ENCODE measurements around the gene CALCOCO1. TPM values are rescaled to one million over a fixed set of nuclear protein-coding genes. Genes with fewer than 3 reads are reported as not detected.

CALCOCO1 gene
- total RNA-seq, 4 donors from 2014 or later = 158 to 385 (median 239) TPM

DNA sequence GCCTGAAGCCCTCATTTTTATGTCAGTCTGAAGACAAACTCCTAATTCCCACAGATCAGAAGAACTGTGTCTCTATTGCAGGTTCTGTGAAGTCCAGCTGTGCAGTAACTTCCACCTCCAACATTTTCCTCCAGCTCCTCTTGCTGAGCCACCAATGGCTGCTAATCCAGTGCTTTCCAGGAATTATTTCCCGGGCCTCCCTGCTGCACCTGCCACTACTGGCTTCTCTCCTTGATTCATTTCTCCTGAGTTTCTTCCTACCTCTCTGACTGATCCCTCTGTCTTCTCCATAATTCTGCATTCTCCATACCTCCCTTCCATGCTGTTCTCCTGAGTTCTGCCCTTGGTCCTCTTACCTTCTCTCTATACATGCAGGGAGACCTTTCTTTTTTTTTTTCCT lies 21.2 kb downstream of the CALCOCO1 start:
- in situ Hi-C loops (cut with MboI; ENCODE audit: low sequenced_read_pairs in 4 of 4) = no loop called here
- TF ChIP-seq, protein P1, sequence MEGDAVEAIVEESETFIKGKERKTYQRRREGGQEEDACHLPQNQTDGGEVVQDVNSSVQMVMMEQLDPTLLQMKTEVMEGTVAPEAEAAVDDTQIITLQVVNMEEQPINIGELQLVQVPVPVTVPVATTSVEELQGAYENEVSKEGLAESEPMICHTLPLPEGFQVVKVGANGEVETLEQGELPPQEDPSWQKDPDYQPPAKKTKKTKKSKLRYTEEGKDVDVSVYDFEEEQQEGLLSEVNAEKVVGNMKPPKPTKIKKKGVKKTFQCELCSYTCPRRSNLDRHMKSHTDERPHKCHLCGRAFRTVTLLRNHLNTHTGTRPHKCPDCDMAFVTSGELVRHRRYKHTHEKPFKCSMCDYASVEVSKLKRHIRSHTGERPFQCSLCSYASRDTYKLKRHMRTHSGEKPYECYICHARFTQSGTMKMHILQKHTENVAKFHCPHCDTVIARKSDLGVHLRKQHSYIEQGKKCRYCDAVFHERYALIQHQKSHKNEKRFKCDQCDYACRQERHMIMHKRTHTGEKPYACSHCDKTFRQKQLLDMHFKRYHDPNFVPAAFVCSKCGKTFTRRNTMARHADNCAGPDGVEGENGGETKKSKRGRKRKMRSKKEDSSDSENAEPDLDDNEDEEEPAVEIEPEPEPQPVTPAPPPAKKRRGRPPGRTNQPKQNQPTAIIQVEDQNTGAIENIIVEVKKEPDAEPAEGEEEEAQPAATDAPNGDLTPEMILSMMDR (IDR thresholded peaks at IDR 0.05 in 4 of 5, conservative IDR thresholded peaks at IDR 0.05 in 1 of 5) = no peak
- no peak for TF ChIP-seq POLR2A (IDR thresholded peaks at IDR 0.05)
- H3K36me3 ChIP-seq = no peaks in the 10 kb centered on the region
- no peak overlapping the region for H3K4me3 ChIP-seq
- intact Hi-C loops (cut with DNase I; ENCODE audit: low total_unique reads) = no loop called here
- ATAC-seq = no peak
- DNase-seq = no peak
- no peaks in the 10 kb centered on the region for H3K9me3 ChIP-seq
- H3K27me3 ChIP-seq = peaks cover 9 to 29% (median 13%) of the 10 kb centered on the region in 3 donors
- no peaks in the 10 kb centered on the region for H3K4me1 ChIP-seq
- no peak overlapping the region for H3K27ac ChIP-seq

DNA sequence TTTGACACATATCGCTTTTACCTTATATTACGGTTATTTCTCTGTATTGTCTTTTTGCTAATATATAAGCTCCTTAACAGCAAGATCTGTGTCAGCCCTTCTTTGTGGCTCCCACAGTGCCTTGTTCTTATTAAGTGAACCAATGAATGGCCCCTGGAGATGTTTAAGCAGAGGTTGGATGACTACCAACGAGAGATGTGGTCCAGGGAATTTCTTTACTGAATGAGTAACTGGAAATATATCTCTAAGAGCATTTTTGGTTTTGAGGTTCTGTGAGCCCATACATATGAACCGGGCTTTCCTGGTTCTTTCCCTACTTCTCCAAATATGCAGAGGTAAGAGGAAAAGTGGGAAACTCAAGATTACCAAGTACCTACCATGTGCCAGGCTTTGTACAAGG lies 23.5 kb downstream of the CALCOCO1 start:
- in situ Hi-C loops (cut with MboI; ENCODE audit: low sequenced_read_pairs in 4 of 4) = loop anchor here (5.0 kb wide), 1 partner anchor 39 kb away; no protein-coding TSS in a partner anchor
- no peak for DNase-seq
- intact Hi-C loops (cut with DNase I; ENCODE audit: low total_unique reads) = no loop called here
- Histone ChIP-seq H3K27ac (no peak overlapping the region), H3K9me3 (no peaks in the 10 kb centered on the region), H3K4me3 (no peak overlapping the region), H3K27me3 (peaks cover 9 to 31% (median 13%) of the 10 kb centered on the region in 3 donors), H3K36me3 (no peaks in the 10 kb centered on the region), H3K4me1 (no peaks in the 10 kb centered on the region)
- ATAC-seq = no peak
- no peak for TF ChIP-seq POLR2A (IDR thresholded peaks at IDR 0.05)
- TF ChIP-seq, protein P1 (IDR thresholded peaks at IDR 0.05 in 4 of 5, conservative IDR thresholded peaks at IDR 0.05 in 1 of 5) = no peak

DNA sequence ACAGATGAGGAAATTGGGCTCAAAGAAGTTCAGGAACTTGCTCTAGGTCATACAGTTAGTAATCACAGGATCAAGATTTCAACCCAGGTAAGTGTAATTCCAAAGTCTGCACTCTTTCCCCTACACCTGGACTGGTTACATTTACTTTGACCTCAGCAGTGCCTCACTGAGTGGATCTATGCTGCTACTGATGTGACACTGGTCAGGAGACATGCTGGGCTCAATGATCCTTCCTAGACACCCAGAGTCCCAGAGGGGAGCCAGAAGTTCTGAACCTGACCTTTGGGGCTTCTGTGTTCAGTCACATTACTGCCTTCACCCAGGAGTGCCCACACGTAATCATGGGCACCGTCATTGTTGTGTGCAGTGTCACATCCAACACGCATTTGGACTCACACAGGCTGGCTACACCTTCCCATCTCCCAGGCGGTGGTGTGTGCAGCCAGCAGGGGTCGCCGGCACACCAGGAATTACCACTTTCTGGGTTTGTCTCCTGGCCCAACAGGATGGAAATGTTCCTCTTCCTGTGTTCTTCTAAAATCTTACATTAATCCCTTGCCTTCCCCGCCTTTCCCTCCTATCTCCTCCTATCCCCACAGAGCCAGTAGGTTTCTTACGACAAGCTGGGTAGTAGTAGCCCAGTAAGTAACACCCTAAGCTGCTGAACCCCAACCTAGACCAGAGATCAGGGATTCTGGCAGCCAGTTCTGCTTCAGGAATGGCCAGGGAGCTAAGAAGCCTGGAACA lies 25.6 kb downstream of the CALCOCO1 start:
- no peak for TF ChIP-seq POLR2A (IDR thresholded peaks at IDR 0.05)
- TF ChIP-seq, protein P1 (IDR thresholded peaks at IDR 0.05 in 4 of 5, conservative IDR thresholded peaks at IDR 0.05 in 1 of 5) = peak; percentile 78 to 92 (median 91)
- Histone ChIP-seq H3K4me3 (no peak overlapping the region), H3K27ac (no peak overlapping the region), H3K36me3 (no peaks in the 10 kb centered on the region), H3K9me3 (no peaks in the 10 kb centered on the region), H3K4me1 (no peaks in the 10 kb centered on the region), H3K27me3 (peaks cover 20 to 32% (median 21%) of the 10 kb centered on the region in 3 donors)
- intact Hi-C loops (cut with DNase I; ENCODE audit: low total_unique reads) (loop anchor here (1.0 kb wide), 1 partner anchor 42 kb away; no protein-coding TSS in a partner anchor), in situ Hi-C loops (cut with MboI; ENCODE audit: low sequenced_read_pairs in 4 of 4) (loop anchor here (5.0 kb wide), 1 partner anchor 41 kb away; no protein-coding TSS in a partner anchor)
- peak; percentile 86 to 87 for ATAC-seq
- DNase-seq = peak; percentile 53 to 70

DNA sequence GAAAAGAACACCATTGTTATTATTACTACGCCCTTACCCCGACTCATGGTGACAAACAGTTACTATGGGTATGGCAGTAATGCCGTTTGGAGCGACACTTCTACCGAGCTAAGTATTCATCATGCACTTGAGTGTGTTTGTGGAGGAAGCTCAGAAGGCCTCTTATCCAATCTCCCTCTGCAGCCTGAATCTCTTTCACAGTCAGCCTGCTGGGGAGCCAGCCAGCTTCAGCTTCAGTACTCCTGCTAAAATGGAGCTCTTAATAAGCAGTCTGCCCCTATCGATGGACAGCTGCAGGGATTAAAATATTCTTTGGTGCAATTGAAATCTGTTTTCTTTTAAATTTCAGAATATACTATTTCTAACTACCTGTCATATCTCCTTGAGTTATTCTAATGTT lies 26.7 kb downstream of the CALCOCO1 start:
- intact Hi-C loops (cut with DNase I; ENCODE audit: low total_unique reads) = no loop called here
- DNase-seq = no peak
- no peak for ATAC-seq
- Histone ChIP-seq H3K4me3 (no peak overlapping the region), H3K9me3 (no peaks in the 10 kb centered on the region), H3K36me3 (no peaks in the 10 kb centered on the region), H3K4me1 (peaks cover 0 to 5% of the 10 kb centered on the region in 2 donors), H3K27me3 (peaks cover 17 to 36% (median 18%) of the 10 kb centered on the region in 3 donors), H3K27ac (no peak overlapping the region)
- in situ Hi-C loops (cut with MboI; ENCODE audit: low sequenced_read_pairs in 4 of 4) = loop anchor here (5.0 kb wide), 1 partner anchor 42 kb away; no protein-coding TSS in a partner anchor
- TF ChIP-seq, protein P1 (IDR thresholded peaks at IDR 0.05 in 4 of 5, conservative IDR thresholded peaks at IDR 0.05 in 1 of 5) = no peak
- no peak for TF ChIP-seq POLR2A (IDR thresholded peaks at IDR 0.05)
